Thyroid gland (tissue), 4 donors: ENCODE data around the gene CENPM.

ENCODE experiments used
- POLR2A ChIP-seq, 2 donors: fragments of 450-650 bp; IDR thresholded peaks; one replicate each; pipeline ENCODE4 v1.6.1; 2017; ENCODE audit warnings: antibody characterized with exemption in 2 of 2, mild to moderate bottlenecking in 2 of 2, moderate library complexity in 1 of 2
- TF ChIP-seq, protein P1 (sequence below), 6 experiments: fragments of 200-600 bp in 3 of 6; fragments of 450-650 bp in 3 of 6; sonication (generic) in 3 of 6; IDR thresholded peaks; one replicate each; pipeline ENCODE4 v1.5.1; 2016 to 2019; ENCODE audit warnings: antibody characterized with exemption in 6 of 6, mild to moderate bottlenecking in 2 of 6, inconsistent platforms in 1 of 6, moderate library complexity in 1 of 6

DNA sequence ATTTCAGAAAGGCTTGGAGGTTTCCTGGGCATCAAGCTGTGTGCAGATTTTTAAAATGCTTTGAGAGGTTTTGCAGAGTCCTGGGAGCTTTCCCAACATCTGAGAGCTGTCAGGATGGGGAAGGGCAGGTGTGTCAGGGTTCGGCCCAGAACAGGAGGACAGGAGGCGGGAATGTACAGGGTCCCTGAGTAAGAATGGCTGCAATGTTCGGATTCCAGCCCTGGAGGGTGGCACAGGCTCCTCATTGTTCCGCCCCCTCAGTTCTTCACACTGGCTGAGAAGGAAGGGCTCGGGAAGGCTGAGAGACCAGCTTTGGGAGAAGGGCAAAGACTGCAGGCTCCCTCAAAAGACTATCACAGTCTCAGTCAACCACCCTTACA, 17.1 kb upstream of the CENPM start:
- TF ChIP-seq, protein P1, sequence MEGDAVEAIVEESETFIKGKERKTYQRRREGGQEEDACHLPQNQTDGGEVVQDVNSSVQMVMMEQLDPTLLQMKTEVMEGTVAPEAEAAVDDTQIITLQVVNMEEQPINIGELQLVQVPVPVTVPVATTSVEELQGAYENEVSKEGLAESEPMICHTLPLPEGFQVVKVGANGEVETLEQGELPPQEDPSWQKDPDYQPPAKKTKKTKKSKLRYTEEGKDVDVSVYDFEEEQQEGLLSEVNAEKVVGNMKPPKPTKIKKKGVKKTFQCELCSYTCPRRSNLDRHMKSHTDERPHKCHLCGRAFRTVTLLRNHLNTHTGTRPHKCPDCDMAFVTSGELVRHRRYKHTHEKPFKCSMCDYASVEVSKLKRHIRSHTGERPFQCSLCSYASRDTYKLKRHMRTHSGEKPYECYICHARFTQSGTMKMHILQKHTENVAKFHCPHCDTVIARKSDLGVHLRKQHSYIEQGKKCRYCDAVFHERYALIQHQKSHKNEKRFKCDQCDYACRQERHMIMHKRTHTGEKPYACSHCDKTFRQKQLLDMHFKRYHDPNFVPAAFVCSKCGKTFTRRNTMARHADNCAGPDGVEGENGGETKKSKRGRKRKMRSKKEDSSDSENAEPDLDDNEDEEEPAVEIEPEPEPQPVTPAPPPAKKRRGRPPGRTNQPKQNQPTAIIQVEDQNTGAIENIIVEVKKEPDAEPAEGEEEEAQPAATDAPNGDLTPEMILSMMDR (IDR thresholded peaks at IDR 0.05) = no peak
- no peak for TF ChIP-seq POLR2A (IDR thresholded peaks at IDR 0.05)
